ENCODE results near the gene LDHA.

Gene LDHA

DNA sequence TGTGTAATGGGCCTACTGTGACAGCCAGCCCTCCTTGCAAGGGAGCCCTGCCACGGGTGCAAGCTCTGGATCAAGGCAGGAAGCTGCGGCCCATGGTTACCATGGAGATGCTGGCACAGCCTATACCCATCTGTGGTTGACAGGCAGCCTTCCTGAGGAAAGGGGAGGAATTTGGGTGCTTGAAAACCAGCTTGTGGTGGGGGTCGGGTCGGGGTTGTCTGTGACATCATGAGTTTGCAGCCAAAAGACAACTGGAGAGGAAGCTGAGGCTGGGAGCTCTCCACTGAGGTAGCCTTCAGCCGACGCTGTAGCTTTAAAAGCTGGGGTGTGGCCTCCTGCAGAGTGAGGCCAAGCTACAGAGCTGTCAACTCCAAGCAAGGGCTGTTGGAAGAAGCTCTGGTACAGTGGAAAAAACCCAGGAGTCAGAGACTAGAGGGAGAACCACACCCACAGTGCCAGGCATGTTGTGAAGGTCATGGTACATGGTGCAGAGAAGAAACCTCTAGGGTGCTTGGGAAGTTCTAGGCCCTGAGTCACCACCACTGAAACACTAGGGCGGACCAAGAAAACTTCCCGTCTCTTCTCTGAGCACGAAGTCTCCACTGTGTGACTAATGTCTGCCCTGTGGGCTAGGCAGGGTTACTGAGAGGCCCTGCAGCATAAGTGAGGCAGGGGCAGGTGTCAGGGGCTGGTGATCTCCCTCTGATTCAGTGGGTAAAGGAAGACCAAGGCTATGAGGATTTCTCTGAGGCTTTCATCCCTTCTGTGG is 10.8 kb upstream of the LDHA start:
- H3K4me3 ChIP-seq (ENCODE audit: low read depth in 1 of 2, low read length in 1 of 2): peak overlapping the region; percentile 9 to 38

DNA sequence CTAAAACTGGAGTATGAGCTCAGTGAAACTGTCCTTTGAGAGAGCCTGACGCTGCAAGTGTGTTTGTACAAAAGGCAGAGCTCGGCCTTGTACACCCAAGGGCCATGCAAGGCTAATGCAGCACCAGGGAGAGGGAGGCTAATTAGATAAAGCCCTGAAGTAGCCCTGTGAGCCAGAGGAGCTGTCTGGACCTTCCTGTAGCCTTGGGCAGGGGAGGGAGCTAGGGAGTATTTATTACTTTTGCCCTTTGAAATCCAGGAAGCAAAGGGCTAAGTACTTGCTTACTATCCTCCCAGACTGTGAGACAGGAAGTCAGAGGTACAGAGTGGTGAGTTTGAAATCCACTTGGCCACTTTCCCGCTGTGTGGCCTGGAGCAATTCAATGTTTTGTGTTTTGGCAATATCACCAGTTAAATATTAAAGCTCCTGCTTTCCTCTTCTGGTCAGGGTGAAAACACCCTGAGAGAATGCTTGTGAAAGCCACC is 10.2 kb upstream of the LDHA start:
- TF ChIP-seq, protein P1, sequence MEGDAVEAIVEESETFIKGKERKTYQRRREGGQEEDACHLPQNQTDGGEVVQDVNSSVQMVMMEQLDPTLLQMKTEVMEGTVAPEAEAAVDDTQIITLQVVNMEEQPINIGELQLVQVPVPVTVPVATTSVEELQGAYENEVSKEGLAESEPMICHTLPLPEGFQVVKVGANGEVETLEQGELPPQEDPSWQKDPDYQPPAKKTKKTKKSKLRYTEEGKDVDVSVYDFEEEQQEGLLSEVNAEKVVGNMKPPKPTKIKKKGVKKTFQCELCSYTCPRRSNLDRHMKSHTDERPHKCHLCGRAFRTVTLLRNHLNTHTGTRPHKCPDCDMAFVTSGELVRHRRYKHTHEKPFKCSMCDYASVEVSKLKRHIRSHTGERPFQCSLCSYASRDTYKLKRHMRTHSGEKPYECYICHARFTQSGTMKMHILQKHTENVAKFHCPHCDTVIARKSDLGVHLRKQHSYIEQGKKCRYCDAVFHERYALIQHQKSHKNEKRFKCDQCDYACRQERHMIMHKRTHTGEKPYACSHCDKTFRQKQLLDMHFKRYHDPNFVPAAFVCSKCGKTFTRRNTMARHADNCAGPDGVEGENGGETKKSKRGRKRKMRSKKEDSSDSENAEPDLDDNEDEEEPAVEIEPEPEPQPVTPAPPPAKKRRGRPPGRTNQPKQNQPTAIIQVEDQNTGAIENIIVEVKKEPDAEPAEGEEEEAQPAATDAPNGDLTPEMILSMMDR (IDR thresholded peaks at IDR 0.05): no peak
- Histone ChIP-seq H3K36me3 (no peaks in the 10 kb centered on the region), H3K4me1 (ENCODE audit: control insufficient read depth in 1 of 2, insufficient read depth in 1 of 2, low read depth in 1 of 2, low read length in 1 of 2) (peaks cover 36 to 43% of the 10 kb centered on the region in 2 experiments), H3K9me3 (no peaks in the 10 kb centered on the region), H3K27me3 (no peaks in the 10 kb centered on the region), H3K27ac (peak overlapping the region; percentile 95), H3K4me3 (ENCODE audit: low read depth in 1 of 2, low read length in 1 of 2) (peak overlapping the region; percentile 9 to 38)

More for the DNA sequence above, 10.8 kb upstream of the LDHA start:
- no peaks in the 10 kb centered on the region for H3K27me3 ChIP-seq
- peak overlapping the region; percentile 95 for H3K27ac ChIP-seq
- peaks cover 31 to 37% of the 10 kb centered on the region in 2 experiments for H3K4me1 ChIP-seq (ENCODE audit: control insufficient read depth in 1 of 2, insufficient read depth in 1 of 2, low read depth in 1 of 2, low read length in 1 of 2)
- no peaks in the 10 kb centered on the region for H3K36me3 ChIP-seq
- TF ChIP-seq, protein P1 (IDR thresholded peaks at IDR 0.05): peak; percentile 7
- H3K9me3 ChIP-seq: no peaks in the 10 kb centered on the region

DNA sequence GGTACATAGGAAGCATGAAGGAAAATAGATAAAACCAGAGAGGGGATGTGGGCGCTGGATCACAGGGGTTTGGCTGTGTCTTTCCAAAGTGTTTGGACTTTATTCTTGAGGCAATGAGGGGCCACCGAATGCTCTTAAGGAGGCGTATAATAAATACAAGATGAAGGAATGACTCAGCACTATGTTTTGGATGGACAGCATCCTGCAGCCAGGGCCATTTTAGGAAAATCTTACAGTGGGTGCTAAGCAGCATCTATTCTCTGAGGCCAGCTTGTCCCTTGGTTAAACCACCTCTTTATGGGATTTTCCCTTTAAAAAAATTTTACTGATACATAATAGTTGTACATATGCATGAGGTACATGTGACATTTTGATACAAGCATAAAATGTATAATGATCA is 4.3 kb upstream of the LDHA start:
- TF ChIP-seq, protein P1 (IDR thresholded peaks at IDR 0.05): no peak

DNA sequence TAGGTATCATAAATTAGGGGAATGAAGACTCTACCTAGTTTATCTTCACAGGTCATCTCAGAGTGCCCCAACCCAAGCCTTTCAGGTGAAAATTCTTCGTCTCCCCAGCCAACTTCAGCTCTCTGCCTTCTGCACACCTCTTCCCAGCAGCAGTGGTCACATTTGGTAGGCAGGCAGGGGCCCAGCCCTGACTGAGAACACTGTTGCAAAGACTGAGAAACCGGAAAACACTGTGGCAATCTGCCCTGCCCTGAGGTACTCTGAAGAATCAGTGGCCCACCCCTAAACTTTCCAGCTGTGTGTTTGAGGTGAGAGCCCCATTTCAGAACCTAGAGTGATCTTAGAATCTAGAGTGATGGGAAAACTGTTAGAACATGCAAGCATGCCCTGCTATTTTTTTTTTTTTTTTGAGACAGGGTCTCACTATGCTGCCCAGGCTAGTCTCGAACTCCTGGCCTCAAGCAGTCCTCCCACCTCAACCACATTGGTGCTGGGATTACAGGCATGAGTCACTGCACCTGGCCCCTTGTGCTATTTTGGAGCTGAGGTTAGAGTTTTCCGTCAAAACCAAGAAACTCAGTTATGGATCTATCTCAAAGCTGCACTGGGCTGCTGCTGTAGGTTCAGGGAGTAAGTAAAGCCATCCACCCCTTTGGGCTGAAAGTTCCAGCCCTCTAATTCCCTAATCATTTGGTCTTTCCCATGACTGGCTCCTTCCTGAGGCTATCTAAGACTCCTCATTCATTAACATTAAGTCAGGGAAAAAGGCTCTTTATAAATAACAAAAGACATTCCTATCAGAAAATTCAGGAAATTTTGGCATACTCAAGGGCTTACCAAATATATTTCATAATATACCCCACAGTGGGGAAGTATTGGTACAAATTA is 1.7 kb upstream of the LDHA start:
- H3K36me3 ChIP-seq: peaks cover 6% of the 10 kb centered on the region
- peaks cover 63 to 69% of the 10 kb centered on the region in 2 experiments for H3K4me1 ChIP-seq (ENCODE audit: control insufficient read depth in 1 of 2, insufficient read depth in 1 of 2, low read depth in 1 of 2, low read length in 1 of 2)
- no peaks in the 10 kb centered on the region for H3K27me3 ChIP-seq
- TF ChIP-seq, protein P1 (IDR thresholded peaks at IDR 0.05): no peak
- peak overlapping the region; percentile 89 for H3K27ac ChIP-seq
- H3K4me3 ChIP-seq (ENCODE audit: low read depth in 1 of 2, low read length in 1 of 2): peak overlapping the region; percentile 16 to 37
- H3K9me3 ChIP-seq: no peaks in the 10 kb centered on the region

More for the DNA sequence above, 4.3 kb upstream of the LDHA start:
- H3K27ac ChIP-seq: no peak overlapping the region
- no peak overlapping the region for H3K4me3 ChIP-seq (ENCODE audit: low read depth in 1 of 2, low read length in 1 of 2)
- no peaks in the 10 kb centered on the region for H3K36me3 ChIP-seq
- no peaks in the 10 kb centered on the region for H3K27me3 ChIP-seq
- H3K4me1 ChIP-seq (ENCODE audit: control insufficient read depth in 1 of 2, insufficient read depth in 1 of 2, low read depth in 1 of 2, low read length in 1 of 2): peaks cover 51 to 58% of the 10 kb centered on the region in 2 experiments
- no peaks in the 10 kb centered on the region for H3K9me3 ChIP-seq

DNA sequence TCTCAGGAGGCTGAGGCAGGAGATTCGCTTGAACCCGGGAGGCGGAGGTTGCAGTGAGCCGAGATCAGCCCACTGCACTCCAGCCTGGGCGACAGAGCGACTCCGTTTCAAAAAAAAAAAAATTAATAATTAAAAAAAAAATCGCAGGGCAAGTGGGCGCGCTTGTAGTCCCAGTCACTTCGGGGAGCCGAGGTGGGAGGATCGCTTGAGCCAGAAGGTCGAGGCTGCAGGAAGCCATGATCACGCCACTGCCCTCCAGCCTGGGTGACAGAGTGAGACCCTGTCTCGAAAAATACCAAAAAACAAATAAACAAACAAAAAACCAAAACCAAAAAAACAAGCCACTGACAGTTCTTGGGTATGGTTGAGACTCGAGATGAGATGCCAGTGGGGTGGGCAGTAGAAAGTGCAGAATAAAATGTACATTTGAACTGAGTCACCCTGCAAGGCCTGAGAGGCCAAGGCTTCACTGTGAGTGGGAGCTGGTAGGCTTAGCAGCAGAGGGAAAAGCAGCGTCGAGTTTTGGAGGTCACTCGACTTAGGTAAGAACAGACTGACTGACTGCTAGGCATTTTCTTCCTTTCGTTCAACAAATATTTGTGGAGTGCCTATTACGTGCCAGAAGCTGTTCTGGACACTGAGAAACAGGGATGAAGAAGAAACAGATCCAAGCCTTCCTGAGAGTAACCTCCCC is 635 bp upstream of the LDHA start:
- Histone ChIP-seq H3K27ac (peak overlapping the region; percentile 89), H3K27me3 (no peaks in the 10 kb centered on the region), H3K4me1 (ENCODE audit: control insufficient read depth in 1 of 2, insufficient read depth in 1 of 2, low read depth in 1 of 2, low read length in 1 of 2) (peaks cover 58 to 62% of the 10 kb centered on the region in 2 experiments), H3K9me3 (no peaks in the 10 kb centered on the region), H3K4me3 (ENCODE audit: low read depth in 1 of 2, low read length in 1 of 2) (peak overlapping the region; percentile 79 to 94), H3K36me3 (peaks cover 14% of the 10 kb centered on the region)
- TF ChIP-seq, protein P1 (IDR thresholded peaks at IDR 0.05): no peak
